ENCODE measurements around the gene AOX1.
"Not testable (repeated sequence)": the region's sequence is repeated elsewhere in the genome, so short reads cannot be mapped to it uniquely, and the experiment has no call there.

The AOX1 gene

GRCh38 chr2:200627110-200627770 is 41.4 kb downstream of the AOX1 start:
- DNase-seq (ENCODE audit: low read depth) = no peak

- peak; percentile 41 for DNase-seq (ENCODE audit: low read depth)
Measured at GRCh38 chr2:200628461-200628860, 42.6 kb downstream of the AOX1 start.

- DNase-seq (ENCODE audit: low read depth) = no peak
Measured at GRCh38 chr2:200631287-200631686, 45.5 kb downstream of the AOX1 start.

- DNase-seq (ENCODE audit: low read depth) = no peak
Measured at GRCh38 chr2:200634231-200634964, 48.6 kb downstream of the AOX1 start.

GRCh38 chr2:200635251-200635650 is 49.4 kb downstream of the AOX1 start:
- no peak for DNase-seq (ENCODE audit: low read depth)

GRCh38 chr2:200637901-200638300 is 52.1 kb downstream of the AOX1 start:
- DNase-seq (ENCODE audit: low read depth) = no peak

GRCh38 chr2:200640176-200640575 is 54.4 kb downstream of the AOX1 start:
- DNase-seq (ENCODE audit: low read depth) = no peak

- DNase-seq (ENCODE audit: low read depth) = no peak
Measured at GRCh38 chr2:200640901-200641300, 55.1 kb downstream of the AOX1 start.

- DNase-seq (ENCODE audit: low read depth) = not testable (repeated sequence)
Measured at GRCh38 chr2:200648518-200649281, 62.9 kb downstream of the AOX1 start.

GRCh38 chr2:200649724-200650123 is 63.9 kb downstream of the AOX1 start:
- DNase-seq (ENCODE audit: low read depth) = no peak

- DNase-seq (ENCODE audit: low read depth) = no peak
Measured at GRCh38 chr2:200650195-200650594, 64.4 kb downstream of the AOX1 start.

GRCh38 chr2:200652158-200652557 is 66.3 kb downstream of the AOX1 start:
- no peak for DNase-seq (ENCODE audit: low read depth)

- no peak for DNase-seq (ENCODE audit: low read depth)
Measured at GRCh38 chr2:200653021-200653420, 67.2 kb downstream of the AOX1 start.

- DNase-seq (ENCODE audit: low read depth) = no peak
Measured at GRCh38 chr2:200654823-200655222, 69.0 kb downstream of the AOX1 start.

GRCh38 chr2:200655918-200656580 is 70.2 kb downstream of the AOX1 start:
- peak; percentile 72 for DNase-seq (ENCODE audit: low read depth)

- no peak for DNase-seq (ENCODE audit: low read depth)
Measured at GRCh38 chr2:200658278-200658864, 72.6 kb downstream of the AOX1 start.

- no peak for DNase-seq (ENCODE audit: low read depth)
Measured at GRCh38 chr2:200659410-200659809, 73.6 kb downstream of the AOX1 start.

- DNase-seq (ENCODE audit: low read depth) = no peak
Measured at GRCh38 chr2:200661477-200661876, 75.7 kb downstream of the AOX1 start.

- peak; percentile 83 for DNase-seq (ENCODE audit: low read depth)
Measured at GRCh38 chr2:200662727-200663126, 76.9 kb downstream of the AOX1 start.

GRCh38 chr2:200664770-200665494 is 79.1 kb downstream of the AOX1 start:
- no peak for DNase-seq (ENCODE audit: low read depth)

Data from amniotic epithelial cell (primary cell).